ENCODE measurements around the gene PRKCA.

- no peak for TF ChIP-seq POLR2A (IDR thresholded peaks at IDR 0.05; ENCODE audit: low read depth, low read length)
- no peak for TF ChIP-seq STAT1 (conservative IDR thresholded peaks at IDR 0.05)
- no peak for TF ChIP-seq TCF7 (IDR thresholded peaks at IDR 0.05; ENCODE audit: borderline replicate concordance)
- TF ChIP-seq NFIC (IDR thresholded peaks at IDR 0.05; ENCODE audit: low read depth, low read length) = no peak
- TF ChIP-seq ZBTB11 (CRISPR knock-in tag; IDR thresholded peaks at IDR 0.05) = no peak
- TF ChIP-seq ATF2 (IDR thresholded peaks at IDR 0.05; ENCODE audit: low read length) = no peak
- TF ChIP-seq CTCF (IDR thresholded peaks at IDR 0.05 in 2 of 3, conservative IDR thresholded peaks at IDR 0.05 in 1 of 3; ENCODE audit: control insufficient read depth in 2 of 3, extremely low read depth in 1 of 3, insufficient read depth in 1 of 3, low read depth in 3 of 3, low read length in 3 of 3) = no peak
- TF ChIP-seq ZNF24 (IDR thresholded peaks at IDR 0.05) = no peak
- TF ChIP-seq MAX (IDR thresholded peaks at IDR 0.05; ENCODE audit: low read depth, low read length) = no peak
- TF ChIP-seq TAF1 (IDR thresholded peaks at IDR 0.05; ENCODE audit: borderline replicate concordance, low read depth, low read length) = no peak
- TF ChIP-seq NFXL1 (IDR thresholded peaks at IDR 0.05; ENCODE audit: borderline replicate concordance) = no peak
- no peak for TF ChIP-seq EP300 (IDR thresholded peaks at IDR 0.05; ENCODE audit: borderline replicate concordance in 1 of 2, control insufficient read depth in 1 of 2, low read depth in 2 of 2, low read length in 2 of 2)
- TF ChIP-seq SMC3 (IDR thresholded peaks at IDR 0.05; ENCODE audit: borderline replicate concordance, low read length) = no peak
Measured at GRCh38 chr17:66515974-66516373, 213.6 kb downstream of the PRKCA start.

Data from GM12878 (cell line).